SK-N-SH treated with all-trans-retinoic acid at 6 μM for 48 hours (cell line): ENCODE measurements around the gene TRAPPC2L.

ENCODE experiments used
- ARNTL ChIP-seq: fragments of 450-650 bp; formaldehyde crosslinking; IDR thresholded peaks from 2 replicates; pipeline ENCODE4 v1.5.0; 2020; ENCODE audit warnings: low read depth, mild to moderate bottlenecking, moderate library complexity, borderline replicate concordance
- CSDC2 ChIP-seq: fragments of 250-450 bp; sonication (Bioruptor Pico); IDR thresholded peaks from 2 replicates; pipeline ENCODE4 v1.5.0; 2020; ENCODE audit warnings: mild to moderate bottlenecking, moderate library complexity
- CSRNP3 ChIP-seq: fragments of 250-450 bp; sonication (Bioruptor Pico); IDR thresholded peaks from 2 replicates; pipeline ENCODE4 v1.5.1; 2021; ENCODE audit warnings: mild to moderate bottlenecking, moderate library complexity
- GLIS3 ChIP-seq: fragments of 250-450 bp; sonication (Bioruptor Pico); IDR thresholded peaks from 2 replicates; pipeline ENCODE4 v1.5.0; 2020; ENCODE audit warnings: mild to moderate bottlenecking, moderate library complexity
- PATZ1 ChIP-seq: fragments of 250-450 bp; sonication (Bioruptor Pico); IDR thresholded peaks from 2 replicates; pipeline ENCODE4 v1.8.0; 2020; ENCODE audit warnings: mild to moderate bottlenecking, moderate library complexity, borderline replicate concordance
- PPARA ChIP-seq: fragments of 250-450 bp; sonication (Bioruptor Pico); IDR thresholded peaks from 2 replicates; pipeline ENCODE4 v1.5.0; 2020; ENCODE audit warnings: mild to moderate bottlenecking, borderline replicate concordance
- RARB ChIP-seq: fragments of 250-450 bp; sonication (Bioruptor Pico); IDR thresholded peaks from 2 replicates; pipeline ENCODE4 v1.8.0; 2021; ENCODE audit warnings: mild to moderate bottlenecking, moderate library complexity
- ZFP3 ChIP-seq: fragments of 250-450 bp; sonication (Bioruptor Pico); IDR thresholded peaks from 2 replicates; pipeline ENCODE4 v1.5.0; 2020; ENCODE audit warnings: mild to moderate bottlenecking, moderate library complexity
- ZNF70 ChIP-seq: fragments of 450-650 bp; formaldehyde crosslinking; IDR thresholded peaks from 2 replicates; pipeline ENCODE4 v1.5.0; 2020; ENCODE audit warnings: mild to moderate bottlenecking, moderate library complexity

- no peak for TF ChIP-seq CSDC2
- TF ChIP-seq RARB (CRISPR knock-in tag) = no peak
- TF ChIP-seq ARNTL = no peak
- no peak for TF ChIP-seq ZFP3
- TF ChIP-seq ZNF70 = no peak
- TF ChIP-seq GLIS3 (CRISPR knock-in tag) = no peak
- TF ChIP-seq PPARA (CRISPR knock-in tag) = no peak
- TF ChIP-seq PATZ1 (CRISPR knock-in tag) = no peak
- no peak for TF ChIP-seq CSRNP3 (CRISPR knock-in tag)
Observed at GRCh38 chr16:88903267-88903666, 46.3 kb downstream of the TRAPPC2L start.
